Suppressor macrophage treated with lipopolysaccharide for 4 hours (primary cell): ENCODE results near the gene RPP30.

Experiments
- DNase-seq: peaks from one replicate; pipeline ENCODE4 v3.0.0-alpha.2; 2020

The RPP30 gene

GRCh38 chr10:90871766-90872647 is at the start of gene RPP30:
RPP30 (plus strand) TSS chr10:90871974; CDS start chr10:90871987, 13 bp downstream.
- DNase-seq = peak; percentile 80

GRCh38 chr10:90822508-90822907 is 49.3 kb upstream of the RPP30 start:
- no peak for DNase-seq

DNA sequence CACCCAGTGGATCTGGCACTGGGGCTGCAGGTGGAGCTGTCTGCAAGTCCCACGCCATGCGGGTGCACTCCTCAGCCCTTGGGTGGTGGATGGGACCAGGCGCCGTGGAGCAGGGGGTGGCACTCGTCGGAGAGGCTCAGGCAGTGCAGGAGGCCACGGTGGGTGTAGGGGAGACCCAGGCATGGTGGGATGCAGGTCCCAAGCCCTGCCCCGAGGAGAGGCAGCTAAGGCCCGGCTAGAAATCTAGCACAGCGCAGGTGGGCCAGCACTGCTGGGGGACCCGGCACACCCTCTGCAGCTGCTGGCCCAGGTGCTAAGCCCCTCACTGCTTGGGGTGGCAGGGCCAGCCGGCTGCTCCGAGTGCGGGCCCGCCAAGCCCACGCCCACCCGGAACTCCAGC is 39.7 kb upstream of the RPP30 start:
- DNase-seq = no peak

DNA sequence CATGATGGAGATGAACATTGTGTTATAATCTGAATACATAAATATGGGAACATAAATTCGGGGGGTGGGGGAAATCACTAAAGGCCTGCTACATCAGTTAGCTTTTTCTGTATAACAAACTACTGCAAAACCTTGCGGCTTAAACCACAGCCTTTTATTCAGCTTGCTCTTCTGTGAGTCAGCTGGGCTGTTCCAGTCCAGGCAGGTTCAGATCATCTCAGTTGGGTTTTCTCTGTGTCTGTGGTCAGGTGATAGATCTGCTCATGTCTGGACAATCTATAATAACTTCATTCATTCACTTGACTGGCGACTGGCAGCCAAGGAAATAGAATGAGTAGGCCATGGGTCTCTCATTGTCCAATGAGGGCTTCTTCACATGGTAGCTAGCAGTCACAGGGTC is 37.4 kb upstream of the RPP30 start:
- no peak for DNase-seq

- DNase-seq = no peak
Measured at GRCh38 chr10:90837486-90837885, 34.3 kb upstream of the RPP30 start.

DNA sequence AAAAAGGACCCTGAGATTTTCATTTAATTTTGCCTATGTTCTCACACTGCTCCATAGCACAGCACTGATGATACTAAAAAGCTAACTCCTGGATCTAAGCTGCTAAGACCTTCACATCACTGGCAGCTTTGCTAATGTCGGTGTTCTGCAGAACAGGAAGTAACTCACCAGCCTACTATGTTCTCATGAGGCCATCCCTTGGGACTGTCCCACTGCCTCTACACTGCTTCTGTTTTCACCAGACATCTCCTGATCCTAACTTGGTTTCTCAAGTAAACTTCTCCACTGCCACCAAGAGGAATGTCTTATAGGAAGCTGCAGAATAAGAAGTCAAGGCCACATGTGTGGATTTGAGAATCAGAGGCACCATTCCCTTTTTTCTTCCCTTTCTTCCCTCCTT is 29.0 kb upstream of the RPP30 start:
- peak; percentile 48 for DNase-seq

DNA sequence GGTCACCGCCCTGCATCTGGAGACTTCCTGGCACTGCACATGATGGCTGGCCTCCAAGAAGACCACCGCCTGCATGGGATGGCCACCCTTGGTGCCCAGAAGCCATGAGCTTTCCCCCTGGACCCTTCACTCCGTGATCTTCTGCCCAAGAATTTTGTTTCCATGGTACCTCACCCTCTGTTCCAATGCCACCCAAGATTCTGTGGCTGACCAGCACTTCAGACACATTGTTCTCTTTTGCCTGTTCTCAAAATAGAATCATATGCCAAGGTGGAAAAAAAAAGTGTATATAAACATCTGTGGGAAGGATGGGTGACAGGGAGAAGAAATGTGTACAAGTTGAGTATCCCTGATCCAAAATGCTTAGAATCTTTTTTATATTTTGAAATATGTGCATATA is 26.0 kb upstream of the RPP30 start:
- DNase-seq = no peak

DNA sequence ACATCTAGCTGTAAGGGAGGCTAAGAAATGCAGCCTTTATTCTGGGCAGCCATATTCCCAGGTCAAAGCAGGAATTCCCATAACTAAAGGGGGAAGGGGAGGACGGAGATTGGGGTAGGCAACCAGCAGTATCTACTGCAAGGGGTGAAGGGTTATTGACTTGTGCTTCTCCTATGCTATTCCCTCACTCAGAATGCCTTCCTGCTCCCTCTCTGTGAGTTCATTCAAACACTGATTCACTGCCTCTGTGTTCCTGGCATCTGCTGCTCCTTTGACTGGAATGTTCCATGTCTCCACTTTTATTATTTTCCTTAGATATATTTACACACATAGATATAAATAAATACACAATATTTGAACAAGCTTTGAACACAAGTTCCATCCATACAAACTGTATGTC is 25.0 kb upstream of the RPP30 start:
- DNase-seq = no peak

GRCh38 chr10:90847436-90847835 is 24.3 kb upstream of the RPP30 start:
- peak; percentile 44 for DNase-seq

DNA sequence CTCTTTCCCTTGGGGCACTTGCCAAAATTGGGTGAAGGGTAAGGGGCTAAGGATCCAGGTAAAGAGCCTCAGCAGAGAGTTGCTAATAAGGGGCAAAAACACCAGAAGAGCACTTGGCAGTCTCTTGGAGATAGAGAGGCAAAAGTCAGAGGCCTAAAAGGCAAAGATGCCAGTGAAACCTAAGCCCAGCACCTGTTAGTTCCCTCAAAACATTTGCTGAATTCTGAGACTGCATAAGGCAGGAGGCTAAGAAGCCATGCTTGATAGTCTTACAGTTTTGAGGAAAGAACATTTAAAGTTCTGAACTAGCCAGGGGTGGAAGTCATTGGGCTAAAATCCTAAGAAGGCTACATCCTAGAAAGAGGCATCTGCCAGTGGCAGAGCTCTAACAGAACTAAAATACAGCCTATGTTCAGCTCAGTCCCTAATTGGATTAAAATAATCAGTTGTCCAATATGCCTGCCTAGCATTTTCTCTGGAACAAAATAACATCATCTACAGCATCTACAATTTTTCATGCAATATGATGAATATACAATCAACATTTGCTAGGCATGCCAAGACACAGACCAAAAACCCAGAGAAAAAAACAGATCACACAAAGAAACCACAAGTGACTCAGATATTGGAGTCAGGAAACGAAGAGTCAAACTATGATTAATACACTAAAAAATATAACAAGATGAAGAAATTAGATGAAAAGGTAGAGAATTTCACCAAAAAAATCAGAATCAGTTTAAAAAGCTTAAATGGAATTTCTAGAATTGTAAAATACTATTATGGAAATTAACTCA is 21.6 kb upstream of the RPP30 start:
- no peak for DNase-seq

DNA sequence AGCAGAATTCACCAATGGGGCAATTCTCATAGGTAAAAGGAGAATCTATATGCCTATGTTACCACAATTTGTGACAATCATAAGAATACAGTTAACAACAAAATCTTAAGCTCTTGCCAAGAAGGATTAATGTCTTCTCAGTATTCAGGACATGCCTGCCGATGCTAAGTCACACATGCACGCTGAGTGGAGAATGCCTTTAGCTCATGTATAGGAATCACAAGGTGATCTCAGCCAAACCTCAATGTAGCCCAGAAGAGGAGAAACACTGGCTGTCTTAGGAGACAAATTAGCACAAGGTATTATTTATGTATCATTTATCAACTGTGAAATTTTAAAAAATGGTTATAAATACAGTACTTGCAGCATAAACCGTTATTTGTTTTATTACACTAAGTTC is 16.6 kb upstream of the RPP30 start:
- DNase-seq = no peak

GRCh38 chr10:90856261-90856660 is 15.5 kb upstream of the RPP30 start:
- DNase-seq = peak; percentile 16

GRCh38 chr10:90856964-90857634 is 14.7 kb upstream of the RPP30 start:
- DNase-seq = peak; percentile 15

- DNase-seq = peak; percentile 69
Measured at GRCh38 chr10:90857635-90858460, 13.9 kb upstream of the RPP30 start, which contains the start of gene HTR7. HTR7 (minus strand) TSS chr10:90858039; CDS start chr10:90857671, 368 bp downstream.

- peak; percentile 59 for DNase-seq
Measured at GRCh38 chr10:90858461-90858968, 13.3 kb upstream of the RPP30 start.

- peak; percentile 85 for DNase-seq
Measured at GRCh38 chr10:90859321-90859751, 12.4 kb upstream of the RPP30 start.

DNA sequence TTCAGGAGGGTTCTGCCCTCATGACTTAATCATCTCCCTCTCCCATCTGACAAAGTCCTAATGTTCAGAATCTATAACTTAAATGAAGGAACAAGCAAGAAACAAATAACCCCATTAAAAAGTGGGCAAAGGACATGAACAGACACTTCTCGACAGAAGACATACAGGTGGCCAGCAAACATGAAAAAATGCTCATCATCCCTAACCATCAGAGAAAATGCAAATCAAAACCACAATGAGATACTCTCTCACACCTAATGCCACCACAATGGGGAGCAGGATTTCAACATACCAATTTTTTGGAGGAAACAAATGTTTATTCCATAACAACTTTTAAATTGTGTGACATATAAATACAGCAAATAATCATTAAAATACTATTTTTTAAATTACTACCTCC is 11.0 kb upstream of the RPP30 start:
- DNase-seq = no peak

DNA sequence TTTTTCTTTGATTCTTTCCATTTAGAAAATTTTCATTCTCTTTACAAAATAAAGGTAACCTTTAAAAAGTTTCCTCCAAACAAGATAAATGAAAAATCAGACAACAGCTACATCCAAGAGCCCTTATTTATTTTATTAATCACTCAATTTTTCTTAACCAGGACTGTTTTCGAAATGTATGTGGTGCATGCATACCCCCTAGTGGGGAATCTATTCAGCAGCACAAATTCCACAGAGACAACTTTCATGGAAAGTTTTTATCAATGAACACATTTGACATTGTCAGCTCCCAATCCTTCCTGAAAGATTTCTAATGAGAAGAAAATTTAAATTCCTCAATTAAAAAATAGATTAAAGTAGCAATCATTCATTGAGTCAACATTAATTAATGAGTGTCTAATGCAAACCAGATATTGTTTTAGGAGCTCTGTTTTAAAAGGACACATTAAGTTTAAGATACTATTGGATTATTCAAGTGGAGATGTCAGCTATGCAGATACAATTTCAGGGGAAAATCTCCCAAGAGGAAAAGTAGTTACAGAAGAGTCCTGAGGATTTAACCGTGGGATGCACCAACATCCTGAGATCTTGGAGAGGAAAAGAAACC is 8.8 kb upstream of the RPP30 start:
- DNase-seq = peak; percentile 50

DNA sequence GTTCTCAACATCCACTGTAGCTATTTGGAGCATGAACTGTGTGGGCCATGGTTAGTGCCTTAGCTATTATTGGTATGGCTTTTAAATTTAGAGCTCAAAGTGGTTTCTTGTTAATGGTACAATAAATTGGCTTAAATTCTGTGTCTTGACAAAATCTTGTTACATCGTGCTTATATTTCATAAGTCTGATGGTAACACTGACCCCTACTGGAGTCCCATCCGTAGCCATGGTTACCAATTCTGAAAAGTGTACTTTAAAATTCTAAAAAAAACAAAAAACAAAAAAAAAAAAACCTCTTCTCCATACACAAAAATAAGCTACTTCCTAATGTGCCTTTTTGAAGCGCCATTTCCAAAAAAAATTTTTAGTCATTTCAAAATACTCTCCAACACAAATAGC is 6.4 kb upstream of the RPP30 start:
- peak; percentile 18 for DNase-seq

GRCh38 chr10:90866050-90866598 is 5.7 kb upstream of the RPP30 start:
- no peak for DNase-seq

- peak; percentile 56 for DNase-seq
Measured at GRCh38 chr10:90871279-90871765, 452 bp upstream of the RPP30 start.
